ENCODE data around the gene LAPTM5. TPM values are rescaled to one million over a fixed set of nuclear protein-coding genes. Genes with fewer than 3 reads are reported as not detected.

The LAPTM5 gene
- total and polyA plus RNA-seq, 2 of the 13 experiments (the other 11 are each of a cell fraction or from before 2014, with no cell fraction given), result 0.41 to 0.86 TPM

- TF ChIP-seq NFE2 (CRISPR knock-in tag; IDR thresholded peaks at IDR 0.05) (no peak), JDP2 (CRISPR knock-in tag; IDR thresholded peaks at IDR 0.05; ENCODE audit: borderline replicate concordance) (no peak), RFX5 (IDR thresholded peaks at IDR 0.05; ENCODE audit: low read depth, low read length) (no peak), MEIS1 (CRISPR knock-in tag; IDR thresholded peaks at IDR 0.05; ENCODE audit: borderline replicate concordance) (peak; percentile 85; the same call in 1 of the 2 replicates), MLX (CRISPR knock-in tag; IDR thresholded peaks at IDR 0.05) (no peak), MYC (CRISPR knock-in tag; IDR thresholded peaks at IDR 0.05; ENCODE audit: borderline replicate concordance) (peak; percentile 82), ZNF891 (CRISPR knock-in tag; IDR thresholded peaks at IDR 0.05) (peak; percentile 75; the same call in 1 of the 2 replicates), DBP (CRISPR knock-in tag; IDR thresholded peaks at IDR 0.05; ENCODE audit: not compliant biosample characterization) (peak; percentile 72), TBX2 (CRISPR knock-in tag; IDR thresholded peaks at IDR 0.05; ENCODE audit: borderline replicate concordance) (peak; percentile 71), LRRFIP1 (CRISPR knock-in tag; conservative IDR thresholded peaks at IDR 0.05) (no peak), DNMT3B (CRISPR knock-in tag; conservative IDR thresholded peaks at IDR 0.05) (peak; percentile 74; the same call in 1 of the 2 replicates), MED8 (CRISPR knock-in tag; IDR thresholded peaks at IDR 0.05; ENCODE audit: insufficient replicate concordance) (peak; percentile 49), ZNF577 (CRISPR knock-in tag; IDR thresholded peaks at IDR 0.05; ENCODE audit: borderline replicate concordance, low read depth) (0 out of 2 replicates have a peak, but pooled peaks have one; percentile 42), ZNF18 (CRISPR knock-in tag; IDR thresholded peaks at IDR 0.05; ENCODE audit: insufficient replicate concordance) (peak; percentile 26), KMT2A (CRISPR knock-in tag; IDR thresholded peaks at IDR 0.05) (no peak; the same call in 1 of the 2 replicates), KDM6A (CRISPR knock-in tag; IDR thresholded peaks at IDR 0.05; ENCODE audit: low read depth) (no peak), CAMTA2 (CRISPR knock-in tag; IDR thresholded peaks at IDR 0.05; ENCODE audit: borderline replicate concordance) (peak; percentile 80; the same call in 1 of the 2 replicates), SIX1 (CRISPR knock-in tag; IDR thresholded peaks at IDR 0.05; ENCODE audit: borderline replicate concordance) (no peak), ZNF619 (CRISPR knock-in tag; IDR thresholded peaks at IDR 0.05) (peak; percentile 83; the same call in 1 of the 2 replicates), FOXK2 (IDR thresholded peaks at IDR 0.05) (no peak), REL (CRISPR knock-in tag; conservative IDR thresholded peaks at IDR 0.05) (peak; percentile 89; the same call in 1 of the 2 replicates), PRMT3 (CRISPR knock-in tag; IDR thresholded peaks at IDR 0.05; ENCODE audit: borderline replicate concordance, low read depth) (0 out of 2 replicates have a peak, but pooled peaks have one; percentile 66), PAX8 (CRISPR knock-in tag; IDR thresholded peaks at IDR 0.05; ENCODE audit: borderline replicate concordance) (peak; percentile 94; the same call in 1 of the 2 replicates), SNAPC2 (CRISPR knock-in tag; IDR thresholded peaks at IDR 0.05) (no peak), ZNF652 (CRISPR knock-in tag; IDR thresholded peaks at IDR 0.05; ENCODE audit: borderline replicate concordance, low read depth) (no peak)
These were observed 38.8 kb downstream of the LAPTM5 start (continued) for GRCh38 chr1:30718636-30719405.

Data from HepG2 (cell line).